Lower leg skin (tissue), 3 donors: Measurements from ENCODE around the gene OR52J3.

Experiments used
- CTCF ChIP-seq, 3 donors: fragments of 450-650 bp; IDR thresholded peaks; one replicate each; pipeline ENCODE4 v1.5.1; 2016; ENCODE audit warnings: antibody characterized with exemption in 3 of 3, mild to moderate bottlenecking in 3 of 3, moderate library complexity in 2 of 3
- POLR2A ChIP-seq, 2 donors: fragments of 450-650 bp; IDR thresholded peaks; one replicate each; pipeline ENCODE4 v1.6.1; 2016 to 2017; ENCODE audit warnings: antibody characterized with exemption in 2 of 2, mild to moderate bottlenecking in 1 of 2, moderate library complexity in 1 of 2

GRCh38 chr11:5021996-5022395 is 24.3 kb upstream of the OR52J3 start:
- TF ChIP-seq POLR2A (IDR thresholded peaks at IDR 0.05) = no peak
- no peak for TF ChIP-seq CTCF (IDR thresholded peaks at IDR 0.05)
